ENCODE measurements around the gene ZNF385B. TPM values are rescaled to one million over a fixed set of nuclear protein-coding genes. Genes with fewer than 3 reads are reported as not detected.

ZNF385B gene
- total and polyA plus RNA-seq, 10 of the 15 experiments (the other 5 are each of a cell fraction or from before 2014, with no cell fraction given): not detected

GRCh38 chr2:179467111-179467510, 394.3 kb downstream of the ZNF385B start:
- ChIA-PET RAD21 (ENCODE audit: unreplicated experiment) (no interaction called here), CTCF (interaction anchor here (1.0 kb wide), 1 partner anchor 13 kb away, joined by 3 read pairs; no protein-coding TSS in a partner anchor), POLR2A (no interaction called here), SMC1A (ENCODE audit: uncharacterized antibody, unreplicated experiment) (no interaction called here)
- intact Hi-C loops (cut with micrococcal nuclease; ENCODE audit: unreplicated experiment): no loop called here
- H3K27ac ChIP-seq (ENCODE audit: control insufficient read depth, insufficient read depth): no peak overlapping the region
- no peaks in the 10 kb centered on the region for H4K20me1 ChIP-seq (ENCODE audit: control insufficient read depth, insufficient read depth)
- H3K36me3 ChIP-seq (ENCODE audit: control insufficient read depth in 2 of 2, insufficient read depth in 2 of 2, low read length in 1 of 2): no peaks in the 10 kb centered on the region
- in situ Hi-C loops (cut with MboI): no loop called here
- no peak overlapping the region for H3K4me2 ChIP-seq (ENCODE audit: control insufficient read depth, insufficient read depth)
- DNase-seq (ENCODE audit: low read depth, low spot score) (no peak), ATAC-seq (no peak), FAIRE-seq (no peak)
- H3K27me3 ChIP-seq (replicated peaks in 1 of 2; ENCODE audit: control insufficient read depth in 2 of 2, insufficient read depth in 2 of 2, low read length in 1 of 2): no peaks in the 10 kb centered on the region
- no peaks in the 10 kb centered on the region for H3K9me3 ChIP-seq (replicated peaks; ENCODE audit: control insufficient read depth, insufficient read depth, low read length)
- H3K79me2 ChIP-seq (ENCODE audit: control insufficient read depth, insufficient read depth, low read length): no peaks in the 10 kb centered on the region
- H3K9ac ChIP-seq (ENCODE audit: control insufficient read depth, insufficient read depth, low read length): no peak overlapping the region
- H3K4me3 ChIP-seq: no peak overlapping the region
- H2AFZ ChIP-seq (ENCODE audit: control insufficient read depth, low read depth, low read length): no peak overlapping the region
- TF ChIP-seq RB1 (IDR thresholded peaks at IDR 0.05; ENCODE audit: borderline replicate concordance) (no peak), EP300 (IDR thresholded peaks at IDR 0.05; ENCODE audit: borderline replicate concordance in 1 of 2, control insufficient read depth in 1 of 2, low read depth in 2 of 2, low read length in 2 of 2) (no peak), RUNX3 (IDR thresholded peaks at IDR 0.05; ENCODE audit: low read length) (no peak), BMI1 (IDR thresholded peaks at IDR 0.05; ENCODE audit: borderline replicate concordance) (no peak), CHD4 (IDR thresholded peaks at IDR 0.05) (no peak), USF2 (IDR thresholded peaks at IDR 0.05; ENCODE audit: borderline replicate concordance, low read depth, low read length) (no peak), ESRRA (IDR thresholded peaks at IDR 0.05; ENCODE audit: low read length) (no peak), MTA2 (IDR thresholded peaks at IDR 0.05; ENCODE audit: low read depth) (no peak), ZNF622 (IDR thresholded peaks at IDR 0.05) (no peak), ZBED1 (IDR thresholded peaks at IDR 0.05; ENCODE audit: borderline replicate concordance) (no peak), ZNF217 (IDR thresholded peaks at IDR 0.05) (no peak), BCL11A (IDR thresholded peaks at IDR 0.05; ENCODE audit: low read depth, low read length) (no peak), SP1 (IDR thresholded peaks at IDR 0.05; ENCODE audit: low read depth, low read length) (no peak), NFIC (IDR thresholded peaks at IDR 0.05; ENCODE audit: low read depth, low read length) (no peak), NFYA (IDR thresholded peaks at IDR 0.05; ENCODE audit: borderline replicate concordance, low read depth, low read length) (no peak)
- TF ChIP-seq, protein P1, sequence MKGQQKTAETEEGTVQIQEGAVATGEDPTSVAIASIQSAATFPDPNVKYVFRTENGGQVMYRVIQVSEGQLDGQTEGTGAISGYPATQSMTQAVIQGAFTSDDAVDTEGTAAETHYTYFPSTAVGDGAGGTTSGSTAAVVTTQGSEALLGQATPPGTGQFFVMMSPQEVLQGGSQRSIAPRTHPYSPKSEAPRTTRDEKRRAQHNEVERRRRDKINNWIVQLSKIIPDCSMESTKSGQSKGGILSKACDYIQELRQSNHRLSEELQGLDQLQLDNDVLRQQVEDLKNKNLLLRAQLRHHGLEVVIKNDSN (IDR thresholded peaks at IDR 0.05; ENCODE audit: borderline replicate concordance, extremely low read length, insufficient read depth, low read depth, low read length): no peak
- H3K4me1 ChIP-seq (ENCODE audit: control insufficient read depth, insufficient read depth, low read length): no peaks in the 10 kb centered on the region
- BruUV-seq (replicated peaks): no TSS peak
